ENCODE results near the gene RBM19.
"Not testable (repeated sequence)": the region's sequence is repeated elsewhere in the genome, so short reads cannot be mapped to it uniquely, and the experiment has no call there.

The RBM19 gene, protein sequence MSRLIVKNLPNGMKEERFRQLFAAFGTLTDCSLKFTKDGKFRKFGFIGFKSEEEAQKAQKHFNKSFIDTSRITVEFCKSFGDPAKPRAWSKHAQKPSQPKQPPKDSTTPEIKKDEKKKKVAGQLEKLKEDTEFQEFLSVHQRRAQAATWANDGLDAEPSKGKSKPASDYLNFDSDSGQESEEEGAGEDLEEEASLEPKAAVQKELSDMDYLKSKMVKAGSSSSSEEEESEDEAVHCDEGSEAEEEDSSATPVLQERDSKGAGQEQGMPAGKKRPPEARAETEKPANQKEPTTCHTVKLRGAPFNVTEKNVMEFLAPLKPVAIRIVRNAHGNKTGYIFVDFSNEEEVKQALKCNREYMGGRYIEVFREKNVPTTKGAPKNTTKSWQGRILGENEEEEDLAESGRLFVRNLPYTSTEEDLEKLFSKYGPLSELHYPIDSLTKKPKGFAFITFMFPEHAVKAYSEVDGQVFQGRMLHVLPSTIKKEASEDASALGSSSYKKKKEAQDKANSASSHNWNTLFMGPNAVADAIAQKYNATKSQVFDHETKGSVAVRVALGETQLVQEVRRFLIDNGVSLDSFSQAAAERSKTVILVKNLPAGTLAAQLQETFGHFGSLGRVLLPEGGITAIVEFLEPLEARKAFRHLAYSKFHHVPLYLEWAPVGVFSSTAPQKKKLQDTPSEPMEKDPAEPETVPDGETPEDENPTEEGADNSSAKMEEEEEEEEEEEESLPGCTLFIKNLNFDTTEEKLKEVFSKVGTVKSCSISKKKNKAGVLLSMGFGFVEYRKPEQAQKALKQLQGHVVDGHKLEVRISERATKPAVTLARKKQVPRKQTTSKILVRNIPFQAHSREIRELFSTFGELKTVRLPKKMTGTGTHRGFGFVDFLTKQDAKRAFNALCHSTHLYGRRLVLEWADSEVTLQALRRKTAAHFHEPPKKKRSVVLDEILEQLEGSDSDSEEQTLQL

DNA sequence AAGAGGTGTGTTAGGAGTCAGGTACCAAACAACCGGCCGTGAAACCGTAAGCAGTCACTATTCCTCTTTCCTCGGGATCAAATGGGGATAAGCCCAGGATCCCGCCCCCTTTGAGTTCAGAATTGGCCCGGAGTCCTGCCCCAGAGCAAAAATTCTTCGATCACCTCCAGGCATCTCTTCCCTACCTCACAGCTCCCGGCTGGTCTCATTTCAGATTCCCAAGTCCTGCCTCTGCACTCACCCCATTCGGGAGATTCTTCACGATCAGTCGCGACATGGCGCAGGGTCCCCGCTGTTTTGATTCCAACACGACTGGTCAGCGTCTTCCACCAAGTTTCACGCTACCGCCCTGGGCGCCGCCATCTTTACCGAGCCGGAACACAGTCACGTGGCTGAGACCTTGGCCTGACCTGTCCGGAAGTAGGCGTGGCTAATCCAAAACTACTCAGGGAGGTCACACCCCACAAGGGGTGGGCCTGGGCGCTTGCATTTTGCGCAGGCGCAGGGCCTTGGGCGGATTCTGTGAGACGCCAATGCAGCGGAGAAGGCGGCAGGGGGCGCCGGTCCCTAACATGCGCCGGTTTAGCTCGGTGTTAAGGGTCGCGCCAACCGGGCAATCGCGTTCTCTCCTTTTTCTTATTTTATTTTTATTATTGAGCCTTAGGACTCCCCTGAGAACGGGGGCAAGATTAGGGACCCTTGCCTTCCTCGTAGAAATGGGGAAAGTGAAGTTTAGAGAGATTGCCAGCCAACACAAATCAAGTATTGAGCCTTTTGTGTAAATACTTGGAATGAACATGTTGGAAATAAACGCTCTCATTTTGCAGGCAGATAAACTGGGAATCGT, at the start of gene RBM19:
RBM19 (minus strand) TSS at position 375 of the 847 bp plus-strand sequence; CDS start at position 277, 98 bp downstream.
- DNase-seq, result peak; percentile 98

DNA sequence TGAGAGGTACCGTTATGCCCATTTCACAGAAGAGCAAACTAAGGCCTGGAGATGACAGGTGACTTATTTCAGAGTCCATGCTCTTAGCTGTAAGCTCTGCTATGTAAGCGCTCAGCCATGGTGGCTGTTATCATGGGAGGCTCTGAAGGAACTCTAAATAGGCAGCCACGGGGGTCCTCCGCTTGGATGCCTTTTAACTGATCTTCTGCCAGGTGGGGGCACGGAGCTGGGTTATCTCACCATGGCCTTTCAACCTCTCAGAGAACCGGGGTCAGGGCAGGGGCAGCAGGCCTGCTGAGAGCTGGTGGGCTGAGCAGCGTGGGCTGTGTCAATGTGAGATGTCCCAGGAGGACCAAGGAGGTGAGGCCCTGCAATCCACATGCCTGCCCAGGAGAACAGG, 49.7 kb upstream of the RBM19 start:
- DNase-seq, result no peak

DNA sequence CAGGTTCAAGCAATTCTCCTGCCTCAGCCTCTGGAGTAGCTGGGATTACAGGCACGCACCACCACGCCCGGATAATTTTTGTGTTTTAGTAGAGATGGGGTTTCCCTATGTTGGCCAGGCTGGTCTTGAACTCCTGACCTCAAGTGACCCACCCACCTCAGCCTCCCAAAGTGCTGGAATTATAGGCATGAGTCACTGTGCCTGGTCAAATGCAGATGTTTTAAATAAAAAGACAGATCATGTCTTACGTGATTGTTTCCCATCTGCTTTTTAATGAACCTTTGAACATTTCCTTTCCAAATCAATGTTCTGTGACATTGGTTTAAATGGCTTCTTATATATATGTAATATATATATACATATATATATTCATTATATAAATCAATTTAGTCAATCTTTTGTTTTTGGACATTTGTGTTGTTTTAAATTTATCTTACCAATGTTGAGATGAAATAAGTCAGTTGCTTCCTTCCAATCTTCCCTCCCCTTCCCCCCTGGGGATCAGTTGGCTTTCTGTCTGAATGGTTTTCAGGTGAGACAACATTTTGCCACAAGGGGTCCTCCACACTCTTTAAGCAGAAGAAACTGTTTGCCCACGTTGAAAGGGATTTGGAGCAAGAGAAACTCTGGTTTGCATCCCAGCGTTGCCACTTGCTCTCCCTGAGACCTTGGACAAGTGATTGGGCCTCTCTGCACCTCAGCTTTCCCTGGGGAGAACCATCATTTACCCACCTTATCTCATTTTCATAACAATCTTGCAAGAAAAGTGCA, 47.6 kb upstream of the RBM19 start:
- no peak for DNase-seq

DNA sequence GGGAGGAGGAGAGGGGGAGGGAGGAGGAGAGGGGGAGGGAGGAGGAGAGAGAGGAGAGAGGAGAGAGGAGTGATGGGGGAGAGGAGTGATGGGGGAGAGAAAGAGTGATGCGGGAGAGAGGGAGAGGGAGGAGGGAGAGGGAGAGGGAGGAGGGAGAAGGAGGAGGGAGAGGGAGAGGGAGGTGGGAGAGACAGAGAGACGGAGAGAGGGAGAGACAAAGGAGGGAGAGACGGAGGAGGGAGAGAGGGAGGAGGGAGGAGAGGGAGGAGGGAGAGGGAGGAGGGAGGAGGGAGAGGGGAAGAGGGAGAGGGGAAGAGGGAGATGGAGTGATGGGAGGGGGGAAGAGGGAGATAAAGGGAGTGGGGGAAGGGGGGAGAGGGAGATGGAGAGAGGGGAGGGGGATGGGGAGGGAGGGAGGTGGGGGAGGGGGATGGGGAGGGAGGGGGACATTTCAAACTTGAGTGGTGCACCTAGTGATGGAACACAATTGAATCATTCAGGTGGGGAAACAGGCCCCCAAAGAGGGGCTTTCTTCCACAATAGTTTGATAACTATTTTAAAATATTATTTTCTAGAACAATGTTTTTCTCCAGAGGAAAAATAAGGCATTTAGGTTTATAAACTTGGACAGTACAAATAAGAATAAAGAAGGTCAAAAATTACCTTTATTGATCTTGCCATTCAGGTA, 46.8 kb upstream of the RBM19 start:
- DNase-seq, result no peak

DNA sequence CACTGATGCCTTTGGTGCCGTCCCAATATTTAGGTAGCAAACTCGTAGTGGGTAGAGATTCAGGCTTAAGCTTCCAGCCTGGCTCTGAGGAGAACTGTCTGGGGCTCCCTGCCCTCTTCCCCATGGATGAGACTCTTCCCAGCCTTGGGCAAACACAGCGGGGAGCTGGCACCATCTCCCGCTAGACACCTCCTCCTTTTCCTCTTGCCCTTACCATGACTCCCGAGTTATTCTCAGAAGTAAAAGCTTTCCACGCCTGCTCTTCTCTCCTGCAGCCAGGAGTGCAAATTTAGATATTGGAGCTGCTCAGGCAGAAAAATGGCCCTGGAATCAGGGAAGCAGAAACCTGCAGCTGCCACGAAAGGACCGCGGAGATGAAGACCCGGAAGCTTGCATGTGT, 45.6 kb upstream of the RBM19 start:
- no peak for DNase-seq

DNA sequence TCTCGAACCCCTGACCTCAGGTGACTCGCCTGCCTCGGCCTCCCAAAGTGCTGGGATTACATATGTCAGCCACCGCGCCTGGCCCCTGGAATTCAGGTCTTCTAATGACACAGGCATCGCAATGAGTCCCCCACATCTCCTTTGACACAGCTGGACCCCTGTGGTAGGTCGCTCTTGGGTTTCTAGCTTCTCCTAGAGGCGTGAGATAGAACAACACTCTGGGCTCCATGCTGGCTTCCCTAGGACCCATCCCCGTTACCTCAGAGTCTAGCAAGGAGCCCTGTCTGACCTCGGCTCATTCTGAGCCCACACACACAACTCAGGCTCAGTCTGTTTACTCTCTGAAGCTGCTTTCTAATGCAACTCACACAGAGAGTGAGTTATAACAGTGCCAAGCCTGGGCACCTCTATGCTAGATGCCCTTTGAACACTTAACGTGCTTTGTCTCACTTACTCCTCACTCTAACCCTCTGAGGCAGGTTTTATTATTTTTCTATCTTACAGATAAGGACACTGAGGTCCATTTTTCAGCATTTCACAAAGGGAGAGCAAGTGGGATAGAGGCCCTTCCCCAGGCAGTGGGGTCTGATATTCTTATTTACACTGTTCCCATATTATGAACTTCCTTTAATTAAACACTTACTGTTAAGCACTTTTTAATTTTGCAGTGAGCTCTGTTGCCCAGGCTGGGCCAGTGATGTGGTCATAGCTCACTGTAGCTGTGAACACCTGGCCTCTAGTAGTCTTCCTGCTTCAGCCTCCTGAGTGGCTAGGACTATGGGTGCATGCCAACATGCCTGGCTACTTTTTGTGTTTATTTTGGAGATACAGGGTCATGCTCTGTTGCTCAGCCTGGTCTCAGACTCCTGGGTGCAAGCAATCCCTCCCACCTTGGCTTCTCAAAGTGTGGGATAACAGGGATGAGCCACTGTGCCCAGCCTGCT, 40.6 kb upstream of the RBM19 start:
- DNase-seq, result no peak

DNA sequence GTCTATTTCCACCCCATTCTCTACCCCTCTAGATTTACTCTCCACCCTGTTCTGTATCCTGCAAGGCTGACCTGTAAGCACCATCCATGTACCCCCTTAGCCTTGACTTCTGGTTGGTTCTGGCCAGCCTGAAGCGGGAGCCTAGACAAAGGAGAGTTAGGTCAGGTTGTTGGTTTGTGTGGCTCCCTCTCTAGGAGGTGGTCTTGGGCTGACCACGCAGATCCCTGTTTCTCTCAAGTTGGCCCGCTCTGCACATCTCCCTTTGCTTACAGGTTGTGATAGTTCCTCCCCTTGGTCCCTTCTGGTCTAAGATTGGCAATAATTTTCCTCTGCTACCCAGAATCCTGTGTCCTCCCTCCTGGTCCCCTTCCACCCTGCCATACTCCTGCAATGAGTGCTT, 38.3 kb upstream of the RBM19 start:
- no peak for DNase-seq

DNA sequence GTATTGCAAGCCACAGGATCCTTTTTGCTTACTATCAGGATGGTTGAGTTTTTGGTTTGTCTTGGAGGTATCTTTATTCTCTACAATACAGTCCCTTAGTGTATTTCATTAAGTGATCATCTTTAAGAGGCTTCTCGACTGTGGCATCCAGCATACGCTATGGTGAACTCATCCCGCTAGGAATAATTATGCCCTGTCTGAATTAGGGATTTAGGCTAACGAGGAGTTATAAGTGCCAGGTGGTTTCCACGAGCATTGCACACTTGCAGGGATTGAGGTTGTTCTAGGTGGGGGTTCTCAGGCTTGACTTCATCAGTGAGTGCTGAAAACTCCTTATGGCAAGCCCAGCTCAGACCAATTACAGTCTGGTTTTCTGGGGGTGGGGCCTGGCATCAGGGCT, 37.2 kb upstream of the RBM19 start:
- no peak for DNase-seq

DNA sequence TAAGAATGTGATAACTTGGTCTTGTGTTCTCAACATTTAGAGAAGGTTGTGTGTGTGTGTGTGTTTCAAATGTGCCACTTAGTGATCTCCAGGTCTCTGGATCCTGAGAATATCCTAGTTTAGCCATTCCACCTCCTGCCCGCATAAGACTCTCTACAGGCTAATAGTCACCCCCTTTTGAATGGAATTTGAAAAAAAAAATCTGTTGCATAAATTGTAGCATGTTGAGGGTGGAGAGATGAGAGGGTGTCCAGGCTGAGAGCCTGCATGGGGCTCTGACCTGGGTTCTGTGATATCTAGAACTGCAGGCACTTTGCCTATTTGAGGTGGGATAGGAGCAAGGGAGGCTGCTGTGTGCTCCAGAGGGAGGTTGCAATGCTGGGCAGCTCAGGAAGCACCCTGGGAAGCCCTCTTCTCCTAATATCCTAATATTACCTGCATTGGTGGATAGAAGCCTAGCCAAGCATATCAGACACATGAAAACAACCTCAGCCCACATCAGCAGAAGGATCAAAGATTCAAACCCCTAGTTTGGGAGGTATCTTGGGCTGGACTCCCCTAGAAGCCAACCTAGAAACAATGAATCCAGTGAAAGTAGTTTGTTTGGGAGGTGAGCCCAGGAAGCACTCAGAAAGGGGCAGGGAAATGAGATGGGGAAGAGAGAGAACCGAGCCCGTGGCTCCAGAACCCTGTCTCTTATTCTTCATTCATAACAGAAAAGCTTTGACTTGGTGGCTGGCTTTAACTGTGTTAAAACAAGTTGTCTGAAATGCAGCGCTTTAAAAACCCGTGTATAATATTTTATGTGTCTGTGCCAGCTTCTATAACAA, 35.6 kb upstream of the RBM19 start:
- no peak for DNase-seq

DNA sequence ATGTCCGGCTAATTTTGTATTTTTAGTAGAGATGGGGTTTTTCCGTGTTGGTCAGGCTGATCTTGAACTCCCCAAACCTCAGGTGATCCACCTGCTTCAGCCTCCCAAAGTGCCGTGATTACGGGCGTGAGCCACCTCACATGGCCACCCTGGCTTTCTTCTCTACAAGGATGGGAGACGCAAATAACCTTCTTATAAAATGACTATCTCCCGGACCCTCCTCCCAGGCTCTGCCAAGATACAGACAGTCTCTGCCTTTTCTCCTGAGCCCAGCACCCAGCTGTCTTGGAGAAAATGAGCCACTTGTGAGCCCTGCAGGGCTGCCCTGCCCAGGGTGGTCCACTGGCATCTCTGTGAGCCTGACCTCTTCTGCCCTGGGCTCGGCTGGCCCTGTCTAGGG, 34.7 kb upstream of the RBM19 start:
- DNase-seq, result no peak

DNA sequence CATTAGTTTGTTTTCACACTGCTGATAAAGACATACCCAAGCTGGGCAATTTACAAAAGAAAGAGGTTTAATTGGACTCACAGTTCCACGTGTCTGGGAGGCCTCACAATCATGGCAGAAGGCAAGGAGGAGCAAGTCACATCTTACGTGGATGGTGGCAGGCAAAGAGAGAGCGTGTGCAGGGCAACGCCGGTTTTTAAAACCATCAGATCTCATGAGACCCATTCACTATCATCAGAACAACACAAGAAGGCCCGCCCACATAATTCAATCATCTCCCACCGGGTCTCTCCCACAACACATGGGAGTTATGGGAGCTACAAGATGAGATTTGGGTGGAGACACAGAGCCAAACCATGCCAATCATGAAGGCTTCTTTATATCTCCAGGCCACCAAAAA, 34.1 kb upstream of the RBM19 start:
- not testable (repeated sequence) for DNase-seq

DNA sequence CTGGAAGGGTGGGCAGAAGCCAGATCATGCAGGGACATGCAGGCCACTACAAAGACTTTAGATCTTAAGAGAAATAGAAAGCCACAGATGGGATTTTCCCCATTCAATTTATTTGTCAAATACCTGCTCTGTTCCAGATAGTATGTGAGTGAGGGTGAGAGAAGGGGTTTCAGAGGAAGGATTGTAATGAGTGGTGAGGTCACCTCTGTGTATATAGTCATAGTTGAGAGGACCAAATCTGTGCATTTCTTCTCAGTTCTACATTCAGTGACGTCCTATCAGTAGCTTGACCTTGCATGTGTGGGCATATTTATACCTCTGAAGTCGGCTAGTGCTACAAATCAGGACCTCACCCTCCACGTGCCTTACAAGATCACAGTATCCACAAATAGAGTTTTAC, 31.2 kb upstream of the RBM19 start:
- no peak for DNase-seq

DNA sequence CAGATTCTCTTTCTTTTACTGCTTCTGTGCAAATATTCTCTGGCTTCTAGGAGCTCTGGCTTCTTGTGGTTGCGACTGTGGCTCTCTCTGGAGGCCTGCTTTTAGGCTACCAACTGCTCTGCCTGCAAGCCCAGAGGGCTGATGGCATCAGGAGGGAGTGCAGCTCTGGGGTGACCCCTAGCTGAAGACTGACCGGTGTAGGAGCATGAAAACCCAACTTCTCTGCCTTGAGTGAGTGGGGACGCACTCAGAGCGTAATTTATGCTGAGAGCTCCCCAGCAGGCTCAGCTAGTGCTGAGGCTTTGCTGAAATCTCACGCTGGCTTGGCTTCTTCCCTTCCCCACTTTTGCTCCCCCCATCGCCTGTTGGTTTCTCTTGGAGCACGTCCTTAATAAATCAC, 29.9 kb upstream of the RBM19 start:
- no peak for DNase-seq

DNA sequence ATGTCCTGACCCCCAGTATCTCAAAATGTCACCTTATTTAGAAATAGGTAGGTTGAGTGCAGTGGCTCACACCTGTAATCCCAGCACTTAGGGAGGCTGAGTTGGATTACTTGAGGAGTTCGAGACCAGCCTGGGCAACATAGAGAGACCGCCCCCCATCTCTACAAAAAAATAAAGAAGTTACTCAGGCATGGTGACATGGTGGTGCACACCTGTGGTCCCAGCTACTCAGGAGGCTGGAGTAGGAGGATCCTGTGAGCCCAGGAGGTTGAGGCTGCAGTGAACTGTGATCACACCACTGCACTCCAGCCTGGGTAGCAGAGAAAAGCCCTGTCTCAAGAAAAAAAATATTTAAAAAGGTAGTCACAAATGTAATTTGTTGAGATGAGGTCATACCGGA, 27.9 kb upstream of the RBM19 start:
- DNase-seq, result no peak

DNA sequence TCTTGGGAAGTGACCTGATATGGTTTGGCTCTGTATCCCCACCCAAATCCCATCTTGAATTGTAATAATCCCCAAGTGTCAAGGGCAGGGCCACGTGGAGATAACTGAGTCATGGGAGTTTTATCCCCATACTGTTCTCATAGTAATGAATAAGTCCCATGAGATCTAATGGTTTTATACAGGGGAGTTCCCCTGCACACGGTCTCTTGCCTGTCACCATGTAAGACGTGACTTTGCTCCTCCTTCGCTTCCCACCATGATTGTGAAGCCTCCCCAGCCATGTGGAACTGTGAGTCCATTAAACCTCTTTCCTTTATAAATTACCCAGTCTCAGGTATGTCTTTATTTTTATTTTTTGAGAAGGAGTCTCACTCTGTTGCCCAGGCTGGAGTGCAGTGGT, 26.6 kb upstream of the RBM19 start:
- DNase-seq, result not testable (repeated sequence)

DNA sequence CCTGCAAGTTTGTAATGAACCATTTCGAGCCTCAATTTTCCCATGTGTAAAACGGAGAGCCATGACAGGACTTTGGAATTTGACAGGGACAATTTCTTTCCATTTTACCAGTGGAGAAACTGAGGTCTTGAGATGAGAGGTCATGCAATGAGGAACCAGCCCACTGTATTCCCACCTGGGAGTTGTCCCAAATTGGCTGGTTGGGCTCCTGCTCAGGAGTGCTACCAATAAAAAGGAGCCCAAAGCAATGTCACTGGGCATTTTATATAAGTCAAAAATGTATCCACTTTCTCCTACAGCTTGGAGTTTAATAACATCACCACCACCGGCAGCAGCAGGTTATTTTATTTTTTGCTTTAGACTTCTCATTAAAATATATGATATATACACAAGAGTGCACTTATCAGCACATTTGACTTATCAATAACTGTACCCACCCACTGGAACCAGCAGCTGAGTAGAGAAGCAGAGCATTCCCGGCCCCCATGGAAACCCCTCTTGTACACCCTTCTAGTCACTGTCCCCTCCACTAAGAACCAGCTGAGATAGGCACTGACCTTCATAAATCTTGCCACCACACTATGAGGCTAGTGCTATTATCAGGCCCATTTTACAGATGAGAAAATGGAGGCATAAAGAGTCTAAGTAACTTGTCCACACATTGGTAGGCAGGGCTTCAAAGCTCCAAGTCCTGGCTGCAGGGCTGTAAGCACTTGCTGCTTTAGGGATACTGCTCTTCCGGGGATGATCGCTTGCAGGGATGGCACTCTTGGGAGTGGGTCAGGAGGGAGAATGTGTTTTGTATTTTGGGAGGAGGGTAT, 25.3 kb upstream of the RBM19 start:
- no peak for DNase-seq

DNA sequence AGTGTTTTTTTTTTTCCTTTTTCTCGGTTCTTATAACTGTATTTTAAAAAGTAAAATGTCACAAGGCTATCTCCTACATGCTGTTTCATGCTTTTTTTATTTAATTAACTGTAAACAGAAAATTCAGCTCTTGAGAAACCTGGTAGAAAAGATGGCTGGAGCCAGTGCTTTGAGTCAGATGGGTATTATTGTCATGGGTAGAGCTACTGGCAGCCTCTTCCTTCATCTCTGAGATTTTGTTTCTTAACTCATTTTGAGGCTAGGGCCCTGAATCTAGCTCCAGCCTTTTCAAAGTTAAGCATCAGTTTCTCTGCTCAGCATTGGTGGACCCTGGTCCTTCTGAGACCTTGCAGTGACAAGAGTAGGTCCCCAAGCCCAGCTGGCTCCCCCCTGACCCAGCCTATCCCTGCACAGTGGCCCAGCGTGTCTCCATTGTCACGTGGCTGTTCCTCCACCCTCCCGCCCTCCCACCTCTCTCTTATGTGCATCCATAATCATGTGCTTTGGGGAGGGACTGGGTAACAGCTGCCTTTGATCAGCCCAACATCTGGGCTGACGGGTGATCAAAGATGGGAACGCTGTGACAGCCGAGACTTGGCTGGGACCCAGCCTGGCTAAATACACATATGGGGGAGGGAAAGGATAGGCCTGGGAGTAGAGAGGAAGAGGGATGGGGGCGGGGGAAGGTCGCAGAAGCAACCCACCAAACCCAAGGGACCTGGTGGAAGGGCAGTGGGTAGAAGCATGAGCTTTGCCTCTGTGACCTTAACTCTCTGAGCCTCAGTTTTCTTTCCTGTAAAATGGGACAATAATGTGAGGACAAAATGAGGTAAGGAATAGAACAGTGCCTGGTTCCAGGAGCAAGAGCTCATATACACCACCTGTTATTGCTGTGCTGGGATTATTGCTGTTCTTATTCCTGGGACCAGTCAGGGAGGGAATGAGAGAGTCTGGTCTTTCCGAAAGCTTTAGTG, 24.4 kb upstream of the RBM19 start:
- no peak for DNase-seq

All from CD4-positive, alpha-beta T cell treated with Interleukin-6 for 4 hours (primary cell).